Endothelial cell of umbilical vein (primary cell): ENCODE measurements around the gene BCAN. TPM values are rescaled to one million over a fixed set of nuclear protein-coding genes. Genes with fewer than 3 reads are reported as not detected.

Experiments
- BruUV-seq: library from RNA; stranded (reverse); fragments of 400-500 nt; replicated peaks from 2 replicates; lab custom pipeline; 2021; lab: Mats Ljungman, UMichigan
- CTCF ChIA-PET: fragments of 300-600, 350-600 bp; sonication (Branson Sonifier 250); formaldehyde crosslinking; loops from one replicate; lab custom pipeline; 2021; ENCODE audit warnings: antibody characterized with exemption, inconsistent platforms; lab: Charles Lee
- POLR2A ChIA-PET: fragments of 300-600, 350-600 bp; sonication (Branson Sonifier 250); formaldehyde crosslinking; loops from one replicate; lab custom pipeline; 2021; ENCODE audit warnings: antibody characterized with exemption, inconsistent platforms; lab: Charles Lee
- DNase-seq: peaks from one replicate; pipeline ENCODE4 v3.0.0-alpha.2; 2011; ENCODE audit warnings: low read depth, low spot score
- FAIRE-seq: peaks from 2 replicates; lab custom pipeline; 2011; peaks lifted over from hg19 to GRCh38; lab: Jason Lieb, UNC
- H2AFZ ChIP-seq: 2 replicates; pipeline ENCODE4 v1.6.0; 2012; ENCODE audit warnings: low read depth, low read length, control low read depth, inconsistent platforms
- H3K27ac ChIP-seq: 2 replicates; pipeline ENCODE4 v1.5.1; 2011; ENCODE audit warnings: low read depth, mild to moderate bottlenecking, control low read depth, low read length, moderate library complexity; ENCODE audit not compliant: insufficient read depth
- H3K27me3 ChIP-seq, 2 experiments: 2 replicates each; pipeline versions ENCODE4 v1.6.0 to v1.6.1; 2011; ENCODE audit warnings: low read length in 2 of 2, mixed read lengths in 1 of 2; ENCODE audit not compliant: control insufficient read depth in 2 of 2, insufficient read depth in 2 of 2
- H3K36me3 ChIP-seq, 2 experiments: 2 replicates in 1 of 2; 3 replicates in 1 of 2; pipeline ENCODE4 v1.5.1; 2011; ENCODE audit warnings: low read length in 2 of 2, mild to moderate bottlenecking in 1 of 2, moderate library complexity in 1 of 2; ENCODE audit not compliant: control insufficient read depth in 2 of 2, insufficient read depth in 2 of 2; ENCODE audit errors: extremely low read depth in 1 of 2
- H3K4me1 ChIP-seq: 3 replicates; pipeline ENCODE4 v1.5.1; 2011; ENCODE audit warnings: mild to moderate bottlenecking, low read length; ENCODE audit not compliant: control insufficient read depth, insufficient read depth; ENCODE audit errors: extremely low read depth
- H3K4me2 ChIP-seq: 2 replicates; pipeline ENCODE4 v1.6.1; 2011; ENCODE audit warnings: low read length, control low read depth, mixed read lengths; ENCODE audit not compliant: insufficient read depth
- H3K4me3 ChIP-seq, 3 experiments: fragments of 200-600 bp in 1 of 3; sonication (generic), shearing (Covaris generic) in 1 of 3; replicated peaks in 1 of 3; 2 replicates each; pipeline ENCODE4 v1.5.1; 2011 to 2016; ENCODE audit warnings: control low read depth in 3 of 3, low read length in 3 of 3, mild to moderate bottlenecking in 2 of 3, inconsistent platforms in 1 of 3, low read depth in 1 of 3, moderate library complexity in 1 of 3; ENCODE audit not compliant: insufficient read depth in 1 of 3
- H3K79me2 ChIP-seq: 2 replicates; pipeline ENCODE4 v1.6.0; 2012; ENCODE audit warnings: low read length, inconsistent platforms; ENCODE audit not compliant: control insufficient read depth, insufficient read depth
- H3K9ac ChIP-seq: replicated peaks from 2 replicates; pipeline ENCODE3; 2011; ENCODE audit warnings: low read length, control low read depth; ENCODE audit not compliant: insufficient read depth; ENCODE audit errors: extremely low read depth
- H3K9me1 ChIP-seq: replicated peaks from 3 replicates; pipeline ENCODE4 v1.6.0; 2011; ENCODE audit warnings: mild to moderate bottlenecking, low read length; ENCODE audit not compliant: control insufficient read depth, insufficient read depth; ENCODE audit errors: extremely low read depth
- H3K9me3 ChIP-seq: replicated peaks from 2 replicates; pipeline ENCODE4 v1.5.1; 2012; ENCODE audit warnings: low read length, inconsistent platforms; ENCODE audit not compliant: control insufficient read depth, insufficient read depth
- H4K20me1 ChIP-seq: replicated peaks from 2 replicates; pipeline ENCODE3; 2011; ENCODE audit warnings: mild to moderate bottlenecking, low read length; ENCODE audit not compliant: control insufficient read depth, insufficient read depth; ENCODE audit errors: extremely low read depth
- POLR2A ChIP-seq: IDR thresholded peaks from 2 replicates; pipeline ENCODE4 v1.6.1; 2012; ENCODE audit warnings: low read depth, mild to moderate bottlenecking, control low read depth, low read length
- dilution Hi-C: fragments of 300-500 bp; cut with MboI; formaldehyde crosslinking; loops from one replicate; pipeline ENCODE4 v1.15.0; 2019; ENCODE audit warnings: low sequenced_read_pairs; ENCODE audit not compliant: extremely low pct_ligation_motif_present
- intact Hi-C: fragments of 100-400 bp; cut with micrococcal nuclease; formaldehyde crosslinking; loops from one replicate; pipeline ENCODE4 v1.10.0; 2022
- polyA plus RNA-seq, 4 experiments: library from polyadenylated mRNA; depleted of rRNA in 3 of 4; stranded (reverse) in 3 of 4; unstranded in 1 of 4; fragments of >200 nt; gene quantifications; 2 replicates each; pipeline versions ENCODE4 v1.2.1 to v1.2.3, GENCODE V29; 2011 to 2012; ENCODE audit warnings: missing spikeins in 1 of 4
- total RNA-seq: library from RNA; stranded (reverse); gene quantifications from 2 replicates; pipeline ENCODE4 v1.2.3, GENCODE V29; 2021
- TF ChIP-seq, protein P1 (sequence below): IDR thresholded peaks from 2 replicates; pipeline ENCODE4 v1.6.1; 2011; ENCODE audit not compliant: insufficient read depth, insufficient read length

BCAN gene
- total and polyA plus RNA-seq, 2 donors (not counting 3 experiments of a cell fraction or from before 2014, with no cell fraction given): 0.15 TPM; not detected in 1

DNA sequence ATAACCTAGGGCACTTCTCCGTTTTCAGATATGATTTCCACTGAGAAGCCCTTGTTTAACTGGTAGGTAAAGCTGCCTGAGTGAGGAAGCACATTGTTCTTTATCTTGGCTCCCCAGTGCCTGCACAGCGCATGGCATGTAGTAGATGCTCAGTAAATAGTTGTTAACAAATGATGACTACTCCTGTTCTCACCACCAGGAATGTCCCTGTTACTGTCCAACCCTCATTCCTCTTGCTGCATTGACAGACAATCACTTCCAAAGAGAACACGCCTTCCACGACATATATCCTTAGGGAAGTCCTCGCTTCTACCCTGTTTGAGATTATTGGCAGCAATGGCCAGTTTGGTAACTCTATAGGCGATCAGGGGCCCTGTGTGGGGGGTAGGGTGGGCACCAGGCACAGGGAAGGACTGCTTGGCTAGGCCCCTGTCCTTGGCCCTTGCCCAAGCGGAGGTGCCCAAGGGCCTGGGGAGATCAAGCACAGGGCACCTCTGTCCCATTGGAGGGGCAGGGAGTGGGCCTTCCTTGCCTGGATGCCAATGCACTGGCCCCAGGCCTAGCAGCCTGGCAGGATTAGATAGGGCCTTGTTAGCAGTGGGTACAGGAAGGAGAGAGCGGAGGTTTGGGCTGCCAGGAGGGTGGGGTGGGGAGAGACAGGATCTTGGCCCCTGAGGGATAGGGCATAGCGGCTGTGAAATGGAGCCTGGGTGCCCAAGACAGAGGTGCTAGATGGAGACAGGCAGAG lies 25.1 kb downstream of the BCAN start:
- no peak overlapping the region for H3K9ac ChIP-seq
- H3K4me2 ChIP-seq: no peak overlapping the region
- CTCF ChIA-PET: interaction anchor here (1.2 to 4.8 kb wide), 2 partner anchors 9 to 23 kb away, joined by 4 to 59 read pairs; partner anchors contain the start of gene NES
- H3K9me1 ChIP-seq: no peaks in the 10 kb centered on the region
- BruUV-seq: no TSS peak
- TF ChIP-seq, protein P1, sequence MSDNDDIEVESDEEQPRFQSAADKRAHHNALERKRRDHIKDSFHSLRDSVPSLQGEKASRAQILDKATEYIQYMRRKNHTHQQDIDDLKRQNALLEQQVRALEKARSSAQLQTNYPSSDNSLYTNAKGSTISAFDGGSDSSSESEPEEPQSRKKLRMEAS: no peak
- no peak for TF ChIP-seq POLR2A
- DNase-seq: no peak
- no peaks in the 10 kb centered on the region for H3K36me3 ChIP-seq
- no peaks in the 10 kb centered on the region for H3K79me2 ChIP-seq
- peaks cover 33% of the 10 kb centered on the region for H3K4me1 ChIP-seq
- H3K4me3 ChIP-seq: no peak overlapping the region
- peak; percentile 47 for FAIRE-seq
- H3K9me3 ChIP-seq: no peaks in the 10 kb centered on the region
- no peaks in the 10 kb centered on the region for H3K27me3 ChIP-seq
- no peaks in the 10 kb centered on the region for H4K20me1 ChIP-seq
- no peak overlapping the region for H2AFZ ChIP-seq
- dilution Hi-C loops: no loop called here
- H3K27ac ChIP-seq: no peak overlapping the region
- intact Hi-C loops: no loop called here
- POLR2A ChIA-PET: interaction anchor here (0.7 to 1.2 kb wide), 3 partner anchors 10 to 58 kb away, joined by 3 to 12 read pairs (median 7); partner anchors contain the start of gene NES

DNA sequence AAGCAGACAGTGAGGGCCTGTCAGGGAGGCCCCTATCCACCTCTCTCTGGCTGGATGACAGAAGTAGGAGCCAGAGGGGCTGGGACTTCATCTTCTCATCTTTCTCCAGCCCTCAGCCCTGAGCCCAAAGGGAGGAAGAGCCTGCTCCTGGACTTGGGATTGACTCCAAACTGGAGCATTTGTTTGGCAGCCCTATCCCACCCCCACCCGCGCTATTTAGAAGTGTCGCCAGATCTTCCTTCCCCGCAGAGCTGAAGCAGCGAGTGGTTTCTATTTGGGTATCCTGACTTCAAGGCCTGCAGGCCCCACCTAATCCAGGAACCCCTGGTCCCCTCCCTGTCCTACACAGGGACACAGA lies 25.7 kb downstream of the BCAN start:
- TF ChIP-seq, protein P1: no peak
- ChIA-PET POLR2A (interaction anchor here (1.2 kb wide), 1 partner anchor 9 kb away, joined by 7 read pairs; the partner anchor contains the start of gene NES), CTCF (interaction anchor here (1.2 to 4.8 kb wide), 3 partner anchors 9 to 37 kb away, joined by 3 to 59 read pairs (median 4); partner anchors contain the start of gene NES)
- DNase-seq (no peak), FAIRE-seq (no peak)
- Histone ChIP-seq H3K4me1 (peaks cover 28% of the 10 kb centered on the region), H3K27ac (no peak overlapping the region), H3K36me3 (no peaks in the 10 kb centered on the region), H3K79me2 (no peaks in the 10 kb centered on the region), H3K9me3 (no peaks in the 10 kb centered on the region), H4K20me1 (no peaks in the 10 kb centered on the region), H3K4me3 (no peak overlapping the region), H3K27me3 (no peaks in the 10 kb centered on the region), H3K9ac (no peak overlapping the region), H2AFZ (no peak overlapping the region), H3K4me2 (no peak overlapping the region), H3K9me1 (no peaks in the 10 kb centered on the region)
- BruUV-seq: no TSS peak
- intact Hi-C loops (no loop called here), dilution Hi-C loops (no loop called here)
